Stimulated activated naive CD8-positive, alpha-beta T cell treated with anti-CD3 and anti-CD28 coated beads, Interleukin-15, amount 100 ng/mL, for 72 hours (primary cell): ENCODE measurements around the gene WNT16.

Experiments used
- ATAC-seq: fragments of 150-1000 bp; cut with Tn5 transposase; 2 replicates; pipeline ENCODE4 v1.10.0; 2021; ENCODE audit warnings: mild to moderate bottlenecking, moderate library complexity
- DNase-seq, 2 donors: peaks; one replicate each; pipeline ENCODE4 v3.0.0; 2021 to 2022
- H3K27ac Mint-ChIP-seq, 2 donors: one replicate each; pipeline ENCODE4 v1.8.0; 2022; ENCODE audit warnings: mild to moderate bottlenecking in 2 of 2, mixed read lengths in 2 of 2, moderate library complexity in 2 of 2
- H3K27me3 Mint-ChIP-seq: one replicate; pipeline ENCODE4 v1.8.0; 2022; ENCODE audit warnings: mixed read lengths
- H3K4me1 Mint-ChIP-seq: one replicate; pipeline ENCODE4 v1.8.0; 2022; ENCODE audit warnings: mild to moderate bottlenecking, mixed read lengths
- H3K4me3 Mint-ChIP-seq, 2 donors: one replicate each; pipeline ENCODE4 v1.8.0; 2022; ENCODE audit warnings: mild to moderate bottlenecking in 2 of 2, mixed read lengths in 2 of 2, moderate library complexity in 1 of 2
- H3K9me3 Mint-ChIP-seq, 2 donors: one replicate each; pipeline ENCODE4 v1.8.0; 2022; ENCODE audit warnings: mixed read lengths in 2 of 2

Gene WNT16

DNA sequence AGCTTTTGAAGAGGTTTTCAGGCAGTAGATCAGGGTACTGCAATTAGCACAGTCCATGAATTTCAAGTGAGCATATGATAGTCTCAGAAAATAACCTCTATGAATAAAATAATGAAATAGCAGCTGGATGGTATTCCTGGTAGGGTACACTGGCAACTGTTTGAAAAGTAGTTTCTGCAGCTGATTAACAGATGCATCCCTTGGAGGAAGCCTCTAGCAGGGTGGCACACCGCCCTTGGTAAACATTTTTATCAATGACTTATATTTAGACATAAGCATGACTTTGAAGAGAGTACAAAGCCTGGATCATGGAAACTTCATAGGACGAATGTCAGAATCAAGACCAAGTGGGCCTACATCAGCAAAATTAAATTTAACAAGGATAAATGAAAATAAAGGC lies 26.8 kb downstream of the WNT16 start:
- DNase-seq (no peak), ATAC-seq (no peak)
- Mint-ChIP-seq H3K4me1 (no peaks in the 10 kb centered on the region), H3K4me3 (no peak overlapping the region), H3K27ac (no peak overlapping the region), H3K9me3 (no peaks in the 10 kb centered on the region), H3K27me3 (no peaks in the 10 kb centered on the region)

GRCh38 chr7:121360564-121360963 lies 31.8 kb downstream of the WNT16 start:
- no peak overlapping the region for H3K27ac Mint-ChIP-seq
- ATAC-seq = no peak
- no peaks in the 10 kb centered on the region for H3K9me3 Mint-ChIP-seq
- DNase-seq = no peak
- H3K4me3 Mint-ChIP-seq = no peak overlapping the region
- H3K27me3 Mint-ChIP-seq = no peaks in the 10 kb centered on the region
- no peaks in the 10 kb centered on the region for H3K4me1 Mint-ChIP-seq

- Mint-ChIP-seq H3K27me3 (no peaks in the 10 kb centered on the region), H3K27ac (no peak overlapping the region), H3K4me1 (peaks cover 9% of the 10 kb centered on the region), H3K4me3 (no peak overlapping the region), H3K9me3 (no peaks in the 10 kb centered on the region)
- DNase-seq (no peak), ATAC-seq (no peak)
Measured at GRCh38 chr7:121366852-121367431, 38.1 kb downstream of the WNT16 start.

GRCh38 chr7:121369462-121369861 lies 40.7 kb downstream of the WNT16 start:
- no peaks in the 10 kb centered on the region for H3K27me3 Mint-ChIP-seq
- DNase-seq (no peak), ATAC-seq (no peak)
- H3K27ac Mint-ChIP-seq = peak overlapping the region in 1 of 2 donors; percentile 53
- no peak overlapping the region for H3K4me3 Mint-ChIP-seq
- H3K4me1 Mint-ChIP-seq = peaks cover 25% of the 10 kb centered on the region
- no peaks in the 10 kb centered on the region for H3K9me3 Mint-ChIP-seq

GRCh38 chr7:121371367-121371766 lies 42.6 kb downstream of the WNT16 start:
- ATAC-seq (no peak), DNase-seq (no peak)
- Mint-ChIP-seq H3K27ac (peak overlapping the region; percentile 36 to 57), H3K4me1 (peaks cover 25% of the 10 kb centered on the region), H3K4me3 (no peak overlapping the region), H3K27me3 (no peaks in the 10 kb centered on the region), H3K9me3 (no peaks in the 10 kb centered on the region)

DNA sequence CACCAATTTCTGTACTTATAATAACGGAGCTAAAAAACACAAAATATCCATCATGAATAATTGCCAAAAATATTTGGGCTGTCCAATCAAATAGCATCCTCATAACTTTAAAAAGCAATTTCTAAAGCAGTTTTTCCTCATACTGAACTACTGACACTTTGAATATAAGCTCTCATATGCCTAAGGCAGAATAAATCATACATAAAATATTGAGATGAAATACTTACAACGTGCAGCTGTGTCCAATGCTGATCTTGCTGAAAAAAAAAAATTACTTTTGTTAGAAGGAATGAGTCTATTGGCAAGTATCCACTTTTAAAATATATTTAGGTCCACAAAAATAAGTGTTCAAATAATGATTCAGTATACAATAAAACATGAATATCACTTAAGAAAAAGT lies 43.1 kb downstream of the WNT16 start:
- Mint-ChIP-seq H3K9me3 (no peaks in the 10 kb centered on the region), H3K27ac (peak overlapping the region in 1 of 2 donors; percentile 57), H3K27me3 (no peaks in the 10 kb centered on the region), H3K4me3 (no peak overlapping the region), H3K4me1 (peaks cover 27% of the 10 kb centered on the region)
- DNase-seq (no peak), ATAC-seq (no peak)

- no peaks in the 10 kb centered on the region for H3K27me3 Mint-ChIP-seq
- H3K4me1 Mint-ChIP-seq = peaks cover 33% of the 10 kb centered on the region
- DNase-seq = no peak
- peak overlapping the region in 1 of 2 donors; percentile 81 for H3K27ac Mint-ChIP-seq
- no peaks in the 10 kb centered on the region for H3K9me3 Mint-ChIP-seq
- peak overlapping the region; percentile 12 to 36 for H3K4me3 Mint-ChIP-seq
- ATAC-seq = peak; percentile 92
Measured at GRCh38 chr7:121372376-121373010, 43.7 kb downstream of the WNT16 start.

DNA sequence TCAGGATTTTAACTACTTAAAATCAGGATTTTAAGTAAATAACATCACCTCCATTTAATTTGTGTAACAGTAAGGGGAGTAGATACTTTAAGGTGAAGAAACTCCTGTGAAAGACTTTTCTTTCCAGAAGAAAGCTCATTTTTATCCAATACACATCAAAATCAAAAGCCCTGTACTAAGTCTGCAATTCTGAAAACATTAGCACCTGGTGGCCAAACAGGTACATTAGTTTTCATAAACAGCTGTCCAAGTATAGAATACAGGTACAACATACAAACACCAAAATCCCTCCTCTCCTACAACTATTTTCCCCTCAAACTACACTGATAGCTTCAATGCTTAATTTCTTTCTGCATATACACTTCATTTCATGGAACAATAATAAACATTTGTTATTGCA lies 44.4 kb downstream of the WNT16 start:
- H3K4me1 Mint-ChIP-seq = peaks cover 36% of the 10 kb centered on the region
- no peaks in the 10 kb centered on the region for H3K27me3 Mint-ChIP-seq
- no peak for ATAC-seq
- peak overlapping the region in 1 of 2 donors; percentile 4 for H3K27ac Mint-ChIP-seq
- no peak for DNase-seq
- no peaks in the 10 kb centered on the region for H3K9me3 Mint-ChIP-seq
- H3K4me3 Mint-ChIP-seq = no peak overlapping the region

GRCh38 chr7:121376979-121377378 lies 48.2 kb downstream of the WNT16 start:
- Mint-ChIP-seq H3K27ac (no peak overlapping the region), H3K27me3 (no peaks in the 10 kb centered on the region), H3K9me3 (no peaks in the 10 kb centered on the region), H3K4me1 (peaks cover 40% of the 10 kb centered on the region), H3K4me3 (no peak overlapping the region)
- ATAC-seq = no peak
- no peak for DNase-seq

DNA sequence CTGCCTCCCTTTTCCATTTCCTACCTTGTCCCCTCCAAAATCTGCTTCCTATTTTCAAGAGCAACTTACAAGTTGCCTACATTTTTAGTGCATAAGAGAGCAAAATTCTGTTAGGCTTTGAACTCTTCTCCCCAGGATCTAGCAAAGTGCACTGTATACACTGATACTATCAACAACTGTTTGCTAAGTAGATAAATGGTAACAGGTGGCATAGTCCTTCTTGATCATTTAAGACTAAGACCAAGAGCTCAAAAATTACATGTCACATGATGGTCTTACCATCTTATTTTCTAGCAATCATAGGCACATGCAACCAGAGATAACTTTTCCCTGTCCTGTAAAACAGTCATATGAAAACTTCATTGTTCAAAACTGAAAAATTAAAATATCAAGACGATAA lies 51.1 kb downstream of the WNT16 start:
- DNase-seq = no peak
- H3K4me1 Mint-ChIP-seq = peaks cover 46% of the 10 kb centered on the region
- peak overlapping the region in 1 of 2 donors; percentile 6 for H3K27ac Mint-ChIP-seq
- no peak overlapping the region for H3K4me3 Mint-ChIP-seq
- no peaks in the 10 kb centered on the region for H3K9me3 Mint-ChIP-seq
- no peaks in the 10 kb centered on the region for H3K27me3 Mint-ChIP-seq
- ATAC-seq = no peak

- Mint-ChIP-seq H3K4me3 (no peak overlapping the region), H3K27ac (no peak overlapping the region), H3K4me1 (peaks cover 56% of the 10 kb centered on the region), H3K9me3 (no peaks in the 10 kb centered on the region), H3K27me3 (no peaks in the 10 kb centered on the region)
- ATAC-seq (no peak), DNase-seq (no peak)
Measured at GRCh38 chr7:121382473-121382872, 53.7 kb downstream of the WNT16 start.

DNA sequence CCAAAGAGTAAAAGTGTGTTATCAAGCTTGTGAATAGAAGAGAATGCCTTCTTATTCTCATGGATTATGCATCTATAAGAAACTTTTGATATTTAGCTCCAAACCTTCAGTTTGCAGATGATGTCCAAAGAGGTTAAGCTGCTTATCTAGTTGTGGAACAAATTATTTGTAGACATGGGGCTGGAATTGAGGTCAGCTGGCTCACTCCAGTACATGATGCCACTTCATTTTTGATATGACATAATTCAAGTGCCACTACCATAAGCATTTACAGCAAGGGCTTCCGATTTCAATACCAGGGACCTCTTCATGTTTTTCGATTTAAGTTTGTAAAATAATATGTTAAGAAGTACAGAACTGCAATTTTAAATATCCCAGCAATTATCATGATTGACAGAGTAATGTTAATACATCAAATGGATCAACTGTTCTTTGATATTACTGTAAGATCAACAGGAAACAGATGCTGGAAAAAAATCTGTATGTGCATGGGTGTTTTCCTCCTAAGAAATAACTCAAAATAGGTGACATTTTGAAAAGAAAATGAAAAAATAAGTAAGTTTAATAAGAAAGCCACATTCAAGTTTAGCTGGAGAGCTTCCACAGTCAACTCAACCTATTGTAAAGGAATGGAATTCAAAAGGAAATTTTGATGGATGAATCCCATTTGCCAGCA lies 54.6 kb downstream of the WNT16 start:
- ATAC-seq = no peak
- Mint-ChIP-seq H3K27me3 (no peaks in the 10 kb centered on the region), H3K9me3 (no peaks in the 10 kb centered on the region), H3K4me3 (no peak overlapping the region), H3K4me1 (peaks cover 58% of the 10 kb centered on the region), H3K27ac (no peak overlapping the region)
- DNase-seq = no peak

DNA sequence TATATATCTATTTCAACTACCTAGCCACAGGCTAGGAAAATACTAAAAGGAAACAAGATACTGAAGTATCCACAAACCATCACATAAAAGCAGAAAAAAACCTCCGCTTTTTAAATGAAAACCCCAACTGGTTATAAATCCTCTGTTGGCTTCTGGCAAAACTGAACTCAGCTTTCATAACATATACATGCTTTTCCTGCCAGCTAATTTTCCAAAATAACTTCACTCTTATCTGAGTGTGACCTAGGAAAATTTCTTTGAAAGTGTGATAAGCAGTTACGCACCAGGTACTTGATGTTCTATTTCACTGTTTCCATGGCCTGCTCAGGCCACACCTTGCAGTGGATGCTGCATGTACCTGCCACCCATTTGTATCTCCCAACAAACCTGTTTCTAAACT lies 55.5 kb downstream of the WNT16 start:
- Mint-ChIP-seq H3K9me3 (no peaks in the 10 kb centered on the region), H3K27me3 (no peaks in the 10 kb centered on the region), H3K4me3 (peak overlapping the region; percentile 15 to 41), H3K27ac (no peak overlapping the region), H3K4me1 (peaks cover 66% of the 10 kb centered on the region)
- no peak for DNase-seq
- no peak for ATAC-seq

GRCh38 chr7:121385056-121385799 lies 56.4 kb downstream of the WNT16 start:
- H3K27ac Mint-ChIP-seq = no peak overlapping the region
- peak overlapping the region; percentile 29 to 41 for H3K4me3 Mint-ChIP-seq
- H3K27me3 Mint-ChIP-seq = no peaks in the 10 kb centered on the region
- H3K9me3 Mint-ChIP-seq = no peaks in the 10 kb centered on the region
- H3K4me1 Mint-ChIP-seq = peaks cover 70% of the 10 kb centered on the region
- DNase-seq = no peak
- no peak for ATAC-seq

GRCh38 chr7:121385800-121386179 lies 57.0 kb downstream of the WNT16 start:
- H3K27ac Mint-ChIP-seq = no peak overlapping the region
- peaks cover 73% of the 10 kb centered on the region for H3K4me1 Mint-ChIP-seq
- H3K27me3 Mint-ChIP-seq = no peaks in the 10 kb centered on the region
- DNase-seq (no peak), ATAC-seq (peak; percentile 91)
- peak overlapping the region; percentile 28 to 29 for H3K4me3 Mint-ChIP-seq
- H3K9me3 Mint-ChIP-seq = no peaks in the 10 kb centered on the region

DNA sequence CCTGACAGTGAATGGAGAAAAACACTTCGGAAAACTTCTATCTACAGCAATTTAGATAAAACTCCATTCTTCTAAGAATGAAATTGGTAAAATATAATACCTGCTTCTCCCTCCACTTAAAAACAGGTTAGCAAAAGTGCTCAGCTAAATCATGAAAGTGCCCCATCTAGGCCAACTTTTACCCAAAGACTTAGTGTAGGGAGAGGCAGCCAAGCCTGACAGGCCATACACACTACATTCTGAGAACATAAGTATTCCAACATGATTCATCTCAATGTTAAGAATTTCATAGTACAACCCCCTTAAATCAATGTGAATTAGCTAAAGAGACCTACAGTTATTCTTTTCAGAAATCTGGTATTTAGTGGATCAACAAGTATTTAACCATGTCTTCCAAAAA lies 60.1 kb downstream of the WNT16 start:
- H3K9me3 Mint-ChIP-seq = no peaks in the 10 kb centered on the region
- no peaks in the 10 kb centered on the region for H3K27me3 Mint-ChIP-seq
- no peak overlapping the region for H3K27ac Mint-ChIP-seq
- no peak for DNase-seq
- ATAC-seq = no peak
- H3K4me3 Mint-ChIP-seq = no peak overlapping the region
- peaks cover 77% of the 10 kb centered on the region for H3K4me1 Mint-ChIP-seq
